Measurements from ENCODE around the gene CCL28.

DNA sequence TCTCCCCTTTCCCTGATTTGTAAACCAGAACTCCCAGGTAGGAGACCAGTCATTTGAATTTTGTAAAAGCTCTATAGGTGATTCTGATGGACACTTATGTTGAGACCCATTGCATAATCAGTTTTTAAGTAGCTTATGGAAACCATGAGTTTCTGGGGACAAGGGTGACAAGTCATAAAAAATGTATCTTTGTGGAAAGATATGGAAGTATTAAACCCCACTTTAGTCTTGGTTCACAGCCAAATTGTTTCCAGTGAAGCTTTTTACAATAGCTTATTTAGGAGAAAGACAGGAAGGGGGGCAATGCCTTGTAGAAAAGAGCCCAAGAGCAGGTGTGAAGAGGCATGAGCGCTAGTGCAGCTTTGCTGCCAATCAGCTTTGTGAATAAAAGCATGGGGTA lies 453 bp upstream of the CCL28 start:
- TF ChIP-seq CTCF (IDR thresholded peaks at IDR 0.05) = no peak
- TF ChIP-seq EP300 (IDR thresholded peaks at IDR 0.05) = no peak
- TF ChIP-seq POLR2A (IDR thresholded peaks at IDR 0.05) = no peak
